Lower leg skin (tissue), 4 donors: Measurements from ENCODE around the gene ALPG. TPM values are rescaled to one million over a fixed set of nuclear protein-coding genes. Genes with fewer than 3 reads are reported as not detected.

ENCODE experiments used
- DNase-seq, 2 donors: peaks; one replicate each; pipeline ENCODE4 v3.0.0-alpha.2; 2019; ENCODE audit warnings: low spot score in 2 of 2
- H3K4me3 ChIP-seq: fragments of 200-600 bp; sonication (generic); 2 replicates; pipeline ENCODE4 v1.5.1; 2017; ENCODE audit warnings: mild to moderate bottlenecking, low read depth; ENCODE audit not compliant: poor library complexity, severe bottlenecking
- CTCF ChIP-seq, 3 donors: fragments of 450-650 bp; IDR thresholded peaks; one replicate each; pipeline ENCODE4 v1.5.1; 2016; ENCODE audit warnings: antibody characterized with exemption in 3 of 3, mild to moderate bottlenecking in 3 of 3, moderate library complexity in 2 of 3
- POLR2A ChIP-seq, 2 donors: fragments of 450-650 bp; IDR thresholded peaks; one replicate each; pipeline ENCODE4 v1.6.1; 2016 to 2017; ENCODE audit warnings: antibody characterized with exemption in 2 of 2, mild to moderate bottlenecking in 1 of 2, moderate library complexity in 1 of 2
- WGBS, 2 donors: methylation state at CpG; one replicate each; pipeline ENCODE4 v1.1.5; 2018; 5-methylcytosine and 5-hydroxymethylcytosine counted together
- intact Hi-C: fragments of 100-400 bp; cut with DNase I; formaldehyde crosslinking; loops from one replicate; pipeline ENCODE4 v1.15.0; 2023; ENCODE audit warnings: low total_unique reads
- total RNA-seq, 4 donors: library from RNA; depleted of rRNA; stranded (reverse); fragments of >200 nt; gene quantifications; one replicate each; pipeline ENCODE4 v1.1.0, GENCODE V29; 2016

Gene ALPG
- total RNA-seq, 4 donors from 2014 or later = not detected

GRCh38 chr2:232410238-232410900 lies 3.7 kb downstream of the ALPG start:
- no peak overlapping the region for H3K4me3 ChIP-seq
- DNase-seq = peak in 1 of 2 donors; percentile 74
- TF ChIP-seq CTCF (IDR thresholded peaks at IDR 0.05) = no peak
- TF ChIP-seq POLR2A (IDR thresholded peaks at IDR 0.05) = no peak
- WGBS, 2 donors = 84 to 86% methylated on average over 5 to 7 of the region's 7 CpGs
- intact Hi-C loops = no loop called here

DNA sequence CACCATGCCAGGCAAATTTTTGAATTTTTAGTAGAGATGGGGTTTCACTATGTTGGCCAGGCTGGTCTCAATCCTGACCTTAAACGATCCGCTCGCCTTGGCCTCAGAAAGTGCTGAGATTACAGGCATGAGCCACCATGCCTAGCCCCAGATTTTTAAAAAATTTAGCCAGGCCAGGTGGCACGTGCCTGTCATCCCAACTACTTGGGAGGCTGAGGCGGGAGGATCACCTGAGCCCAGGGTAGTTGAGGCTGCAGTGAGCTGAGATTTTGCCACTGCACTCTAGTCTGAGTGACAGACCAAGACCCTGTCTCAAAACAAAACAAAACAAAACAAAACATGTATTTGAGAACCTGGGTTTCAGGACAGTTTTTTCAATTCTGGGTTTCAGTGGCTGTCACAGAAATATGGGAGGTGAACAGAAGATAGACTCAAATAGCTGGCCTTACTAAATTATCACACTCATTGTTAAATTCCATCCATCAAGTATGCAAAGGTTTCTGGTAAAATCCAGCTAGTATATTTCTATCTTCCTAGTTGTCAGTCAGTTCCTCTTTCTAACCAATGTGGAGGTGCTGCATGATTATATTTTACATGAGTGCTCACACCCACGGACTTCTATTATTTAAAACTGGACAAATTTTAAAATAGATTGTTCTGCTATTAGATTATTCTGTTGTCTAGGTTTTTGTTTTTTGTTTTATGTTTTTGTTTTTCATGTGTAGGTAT lies 5.4 kb downstream of the ALPG start:
- intact Hi-C loops = no loop called here
- DNase-seq = peak in 1 of 2 donors; percentile 63
- WGBS, 2 donors = 82 to 89% methylated on average over 6 of the region's 6 CpGs
- no peak for TF ChIP-seq CTCF (IDR thresholded peaks at IDR 0.05)
- no peak for TF ChIP-seq POLR2A (IDR thresholded peaks at IDR 0.05)
- H3K4me3 ChIP-seq = no peak overlapping the region

DNA sequence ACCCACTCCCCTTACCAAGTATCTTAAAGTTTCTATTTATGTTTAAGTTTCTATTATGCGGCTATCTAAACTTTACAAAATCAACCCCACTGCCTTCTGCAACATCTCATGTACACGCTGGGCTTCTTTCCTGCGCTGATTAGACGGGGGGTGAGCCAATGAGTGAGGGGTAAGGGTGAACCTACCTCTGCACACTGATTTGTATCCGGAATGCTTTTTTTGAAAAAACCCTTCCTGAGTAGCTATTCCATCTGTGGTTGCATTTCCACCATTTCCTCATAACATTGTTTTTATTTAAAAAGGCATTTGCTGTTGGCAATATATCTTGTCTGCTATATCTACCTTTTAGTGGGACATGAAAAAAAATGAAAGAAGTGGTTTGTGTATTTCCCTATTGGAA lies 6.3 kb downstream of the ALPG start:
- H3K4me3 ChIP-seq = no peak overlapping the region
- WGBS, 2 donors = 45 to 50% methylated on average over 5 of the region's 5 CpGs
- TF ChIP-seq CTCF (IDR thresholded peaks at IDR 0.05) (no peak), POLR2A (IDR thresholded peaks at IDR 0.05) (no peak)
- intact Hi-C loops = no loop called here
- no peak for DNase-seq

DNA sequence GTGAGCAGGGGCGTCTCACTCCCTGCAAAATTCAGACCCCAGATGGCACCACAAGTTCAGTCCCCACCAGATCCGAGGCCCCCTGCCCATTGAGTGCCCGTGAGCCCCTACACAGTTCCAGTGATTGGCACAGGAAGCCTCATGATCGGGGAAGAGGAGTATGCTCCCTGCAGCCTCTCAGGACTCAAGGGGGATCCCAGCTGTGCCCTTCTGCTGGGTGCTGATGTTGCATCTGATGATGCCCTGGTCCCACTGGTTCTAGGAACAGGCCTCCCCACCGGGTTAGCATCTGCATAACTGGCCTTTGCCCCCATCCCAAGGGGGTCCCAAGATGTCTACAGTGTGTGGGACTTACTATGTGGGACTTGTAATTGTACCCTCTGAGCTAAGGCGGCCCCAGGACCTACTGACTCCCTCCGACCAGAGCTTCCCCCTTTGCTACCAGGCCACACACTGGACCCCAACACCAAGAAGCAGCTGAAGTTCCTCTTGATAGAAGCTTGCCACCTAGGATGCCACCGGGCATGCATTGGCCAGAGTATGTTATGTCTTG lies 8.6 kb downstream of the ALPG start:
- H3K4me3 ChIP-seq = no peak overlapping the region
- TF ChIP-seq POLR2A (IDR thresholded peaks at IDR 0.05) (no peak), CTCF (IDR thresholded peaks at IDR 0.05) (no peak)
- intact Hi-C loops = no loop called here
- peak in 1 of 2 donors; percentile 76 for DNase-seq
- WGBS, 2 donors = 83 to 84% methylated on average over 8 of the region's 8 CpGs

DNA sequence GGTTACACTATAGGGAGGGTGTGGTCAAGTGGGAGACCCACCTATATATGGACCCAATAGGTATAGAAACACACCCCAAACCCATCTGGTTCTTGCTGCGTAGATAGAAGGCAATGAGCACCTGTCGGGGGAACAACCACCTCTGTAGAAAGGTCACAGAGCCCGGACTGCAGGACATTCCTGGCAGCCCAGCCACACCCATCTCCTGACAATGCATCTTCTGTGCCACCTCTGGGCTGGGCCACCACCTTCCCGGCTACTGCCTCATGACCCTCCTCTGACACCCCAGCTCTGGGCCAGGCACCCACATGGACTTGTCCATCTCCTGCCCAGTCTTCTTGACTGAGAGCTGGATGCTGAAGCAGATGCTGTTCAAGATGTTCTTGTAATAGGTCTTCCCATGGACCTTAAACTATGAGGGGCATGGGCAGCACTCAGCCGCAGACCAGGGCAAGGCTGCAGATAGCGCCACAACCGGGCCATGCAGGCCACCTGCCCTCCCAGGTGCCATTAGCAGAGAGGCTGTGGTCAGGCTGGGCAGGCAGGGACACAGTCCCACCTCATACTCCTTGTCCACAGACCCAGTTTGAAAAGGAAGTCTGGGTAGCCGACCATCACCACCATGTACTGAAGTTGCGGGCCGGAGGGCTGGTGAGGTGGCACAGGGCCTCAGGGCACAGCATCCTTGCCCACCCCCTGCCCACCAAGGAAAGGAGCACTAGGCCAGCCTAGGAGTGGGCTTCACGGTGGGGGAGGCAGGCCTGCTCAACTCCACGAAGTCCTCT lies 9.3 kb downstream of the ALPG start:
- no peak overlapping the region for H3K4me3 ChIP-seq
- no peak for TF ChIP-seq CTCF (IDR thresholded peaks at IDR 0.05)
- no peak for TF ChIP-seq POLR2A (IDR thresholded peaks at IDR 0.05)
- peak in 1 of 2 donors; percentile 74 for DNase-seq
- WGBS, 2 donors = 89 to 92% methylated on average over 9 to 12 of the region's 12 CpGs
- intact Hi-C loops = no loop called here
